ENCODE data around the gene EAF1. TPM values are rescaled to one million over a fixed set of nuclear protein-coding genes. Genes with fewer than 3 reads are reported as not detected.

Gene EAF1
- total RNA-seq, 1 experiment from 2014 or later, result 23.9 TPM

DNA sequence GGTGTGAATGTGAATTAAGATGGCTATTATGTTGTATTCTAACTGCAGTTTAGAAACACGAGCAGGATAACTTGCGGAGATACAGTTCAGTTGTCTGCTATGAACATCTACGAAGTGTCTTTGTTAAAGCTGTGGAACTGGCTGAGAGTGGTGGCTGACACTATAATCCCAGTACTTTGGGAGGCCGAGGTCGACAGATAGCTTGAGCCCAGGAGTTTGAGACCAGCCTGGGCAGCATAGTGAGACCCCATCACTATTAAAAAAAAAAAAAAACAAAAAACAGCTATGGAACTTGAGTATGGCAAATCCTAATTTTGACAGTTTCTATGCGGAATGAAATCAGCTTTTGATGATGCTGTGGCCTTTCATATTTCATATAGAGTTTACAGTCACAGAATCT, 1.7 kb downstream of the EAF1 start:
- H3K4me3 Mint-ChIP-seq (ENCODE audit: low read depth, unreplicated experiment), result peak overlapping the region; percentile 94
- BruUV-seq (replicated peaks), result no TSS peak
- TF ChIP-seq, protein P1, sequence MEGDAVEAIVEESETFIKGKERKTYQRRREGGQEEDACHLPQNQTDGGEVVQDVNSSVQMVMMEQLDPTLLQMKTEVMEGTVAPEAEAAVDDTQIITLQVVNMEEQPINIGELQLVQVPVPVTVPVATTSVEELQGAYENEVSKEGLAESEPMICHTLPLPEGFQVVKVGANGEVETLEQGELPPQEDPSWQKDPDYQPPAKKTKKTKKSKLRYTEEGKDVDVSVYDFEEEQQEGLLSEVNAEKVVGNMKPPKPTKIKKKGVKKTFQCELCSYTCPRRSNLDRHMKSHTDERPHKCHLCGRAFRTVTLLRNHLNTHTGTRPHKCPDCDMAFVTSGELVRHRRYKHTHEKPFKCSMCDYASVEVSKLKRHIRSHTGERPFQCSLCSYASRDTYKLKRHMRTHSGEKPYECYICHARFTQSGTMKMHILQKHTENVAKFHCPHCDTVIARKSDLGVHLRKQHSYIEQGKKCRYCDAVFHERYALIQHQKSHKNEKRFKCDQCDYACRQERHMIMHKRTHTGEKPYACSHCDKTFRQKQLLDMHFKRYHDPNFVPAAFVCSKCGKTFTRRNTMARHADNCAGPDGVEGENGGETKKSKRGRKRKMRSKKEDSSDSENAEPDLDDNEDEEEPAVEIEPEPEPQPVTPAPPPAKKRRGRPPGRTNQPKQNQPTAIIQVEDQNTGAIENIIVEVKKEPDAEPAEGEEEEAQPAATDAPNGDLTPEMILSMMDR (IDR thresholded peaks at IDR 0.05; ENCODE audit: unreplicated experiment), result no peak
- H3K36me3 Mint-ChIP-seq (ENCODE audit: insufficient read depth, unreplicated experiment), result peaks cover 35% of the 10 kb centered on the region
- peaks cover 14% of the 10 kb centered on the region for H3K4me1 Mint-ChIP-seq (ENCODE audit: low read depth, unreplicated experiment)
- CTCF ChIA-PET, result no interaction called here
- H3K9me3 Mint-ChIP-seq (ENCODE audit: low read depth, unreplicated experiment), result no peaks in the 10 kb centered on the region
- intact Hi-C loops (cut with micrococcal nuclease; ENCODE audit: unreplicated experiment), result loop anchor here (5.0 kb wide), 1 partner anchor 128 kb away; no protein-coding TSS in a partner anchor
- H3K27ac Mint-ChIP-seq (ENCODE audit: unreplicated experiment), result no peak overlapping the region
- no peak for DNase-seq
- no peaks in the 10 kb centered on the region for H3K27me3 Mint-ChIP-seq (ENCODE audit: unreplicated experiment)

DNA sequence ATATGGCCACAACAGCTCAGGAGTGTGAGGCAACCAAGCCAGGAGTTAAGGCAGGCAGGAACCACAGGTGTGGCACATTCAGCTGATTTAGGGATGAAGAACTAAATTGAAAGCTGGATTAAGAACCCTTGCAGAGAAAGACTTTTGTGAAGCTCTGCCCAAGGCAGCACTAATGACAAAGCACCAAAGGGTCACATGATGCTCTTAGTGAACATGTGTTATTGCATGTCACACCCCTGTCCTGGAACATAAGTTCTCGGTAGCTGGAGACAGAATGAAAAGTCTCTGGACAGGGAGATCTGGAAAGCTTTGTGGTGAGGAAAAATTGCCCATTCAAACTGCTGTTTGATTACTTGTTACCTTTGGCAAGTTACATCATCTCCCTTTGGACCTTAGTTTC, 3.2 kb downstream of the EAF1 start:
- intact Hi-C loops (cut with micrococcal nuclease; ENCODE audit: unreplicated experiment), result no loop called here
- H3K4me1 Mint-ChIP-seq (ENCODE audit: low read depth, unreplicated experiment), result peaks cover 14% of the 10 kb centered on the region

DNA sequence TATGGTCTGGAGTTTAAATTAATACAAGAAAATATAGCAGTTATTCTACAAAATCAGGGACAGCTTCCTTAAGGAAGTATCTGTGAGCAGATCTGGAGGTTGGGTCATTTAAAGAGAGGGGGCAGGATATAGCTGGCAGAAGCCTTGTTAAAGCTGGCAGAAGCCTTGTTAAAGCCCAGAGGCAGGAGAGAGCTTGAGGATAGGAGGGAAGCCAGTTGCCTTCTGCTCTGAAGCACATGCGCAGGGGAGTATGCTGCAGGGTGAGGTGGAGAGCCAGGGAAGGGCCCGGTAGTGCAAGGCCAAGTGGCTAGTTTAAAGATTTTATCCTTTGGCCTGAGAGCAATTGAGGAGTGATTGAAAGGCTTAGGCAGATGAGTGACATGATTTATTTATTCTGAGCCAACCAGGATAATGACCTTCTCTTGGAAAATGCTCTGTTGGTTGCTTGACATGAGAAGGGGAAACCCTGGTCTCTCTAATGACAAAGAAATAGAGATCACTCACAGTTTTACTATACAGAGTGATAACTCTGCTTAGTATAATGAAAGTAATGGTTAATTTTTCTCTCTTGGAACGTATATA, 3.9 kb downstream of the EAF1 start:
- peaks cover 14% of the 10 kb centered on the region for H3K4me1 Mint-ChIP-seq (ENCODE audit: low read depth, unreplicated experiment)
- peak overlapping the region; percentile 16 for H3K27ac Mint-ChIP-seq (ENCODE audit: unreplicated experiment)
- H3K9me3 Mint-ChIP-seq (ENCODE audit: low read depth, unreplicated experiment), result no peaks in the 10 kb centered on the region
- no peak overlapping the region for H3K4me3 Mint-ChIP-seq (ENCODE audit: low read depth, unreplicated experiment)
- H3K36me3 Mint-ChIP-seq (ENCODE audit: insufficient read depth, unreplicated experiment), result peaks cover 47% of the 10 kb centered on the region
- intact Hi-C loops (cut with micrococcal nuclease; ENCODE audit: unreplicated experiment), result no loop called here
- CTCF ChIA-PET, result no interaction called here
- H3K27me3 Mint-ChIP-seq (ENCODE audit: unreplicated experiment), result no peaks in the 10 kb centered on the region
- TF ChIP-seq, protein P1 (IDR thresholded peaks at IDR 0.05; ENCODE audit: unreplicated experiment), result no peak
- DNase-seq, result no peak
- no TSS peak for BruUV-seq (replicated peaks)

More for the DNA sequence above, 3.2 kb downstream of the EAF1 start:
- Mint-ChIP-seq H3K27me3 (ENCODE audit: unreplicated experiment) (no peaks in the 10 kb centered on the region), H3K36me3 (ENCODE audit: insufficient read depth, unreplicated experiment) (peaks cover 45% of the 10 kb centered on the region), H3K9me3 (ENCODE audit: low read depth, unreplicated experiment) (no peaks in the 10 kb centered on the region), H3K4me3 (ENCODE audit: low read depth, unreplicated experiment) (no peak overlapping the region), H3K27ac (ENCODE audit: unreplicated experiment) (no peak overlapping the region)
- TF ChIP-seq, protein P1 (IDR thresholded peaks at IDR 0.05; ENCODE audit: unreplicated experiment), result no peak
- BruUV-seq (replicated peaks), result no TSS peak
- CTCF ChIA-PET, result interaction anchor here (0.7 kb wide), 1 partner anchor 15 kb away, joined by 3 read pairs; no protein-coding TSS in a partner anchor
- no peak for DNase-seq

DNA sequence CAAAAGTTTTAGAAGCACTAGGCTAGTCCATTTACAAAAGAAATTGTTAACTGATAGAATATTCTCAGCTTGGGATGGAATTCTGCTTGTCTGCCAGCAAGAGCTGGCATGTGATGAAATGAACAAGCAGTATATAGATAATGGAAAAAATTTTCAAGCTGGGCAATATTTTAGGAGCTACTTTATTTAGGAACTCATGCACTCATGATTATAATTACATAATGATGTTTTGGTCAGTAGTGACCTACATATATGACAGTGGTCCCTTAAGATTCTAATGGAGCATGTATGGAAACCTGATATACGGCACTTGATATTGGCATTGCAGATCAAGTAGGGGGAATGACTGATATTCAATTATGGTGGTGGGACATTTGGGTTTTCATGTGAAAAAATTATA, 6.1 kb downstream of the EAF1 start:
- intact Hi-C loops (cut with micrococcal nuclease; ENCODE audit: unreplicated experiment), result no loop called here

More for the DNA sequence above, 6.1 kb downstream of the EAF1 start:
- Mint-ChIP-seq H3K36me3 (ENCODE audit: insufficient read depth, unreplicated experiment) (peaks cover 26% of the 10 kb centered on the region), H3K27me3 (ENCODE audit: unreplicated experiment) (no peaks in the 10 kb centered on the region), H3K4me3 (ENCODE audit: low read depth, unreplicated experiment) (no peak overlapping the region), H3K4me1 (ENCODE audit: low read depth, unreplicated experiment) (peaks cover 13% of the 10 kb centered on the region), H3K9me3 (ENCODE audit: low read depth, unreplicated experiment) (no peaks in the 10 kb centered on the region), H3K27ac (ENCODE audit: unreplicated experiment) (no peak overlapping the region)
- CTCF ChIA-PET, result no interaction called here
- DNase-seq, result no peak
- no TSS peak for BruUV-seq (replicated peaks)
- TF ChIP-seq, protein P1 (IDR thresholded peaks at IDR 0.05; ENCODE audit: unreplicated experiment), result no peak
